Dedifferentiated amniotic fluid mesenchymal stem cell (primary cell): ENCODE results near the gene LRRC42.

Source experiments
- DNase-seq: peaks from one replicate; pipeline ENCODE4 v3.0.0-alpha.2; 2016; ENCODE audit errors: extremely low spot score

The LRRC42 gene

DNA sequence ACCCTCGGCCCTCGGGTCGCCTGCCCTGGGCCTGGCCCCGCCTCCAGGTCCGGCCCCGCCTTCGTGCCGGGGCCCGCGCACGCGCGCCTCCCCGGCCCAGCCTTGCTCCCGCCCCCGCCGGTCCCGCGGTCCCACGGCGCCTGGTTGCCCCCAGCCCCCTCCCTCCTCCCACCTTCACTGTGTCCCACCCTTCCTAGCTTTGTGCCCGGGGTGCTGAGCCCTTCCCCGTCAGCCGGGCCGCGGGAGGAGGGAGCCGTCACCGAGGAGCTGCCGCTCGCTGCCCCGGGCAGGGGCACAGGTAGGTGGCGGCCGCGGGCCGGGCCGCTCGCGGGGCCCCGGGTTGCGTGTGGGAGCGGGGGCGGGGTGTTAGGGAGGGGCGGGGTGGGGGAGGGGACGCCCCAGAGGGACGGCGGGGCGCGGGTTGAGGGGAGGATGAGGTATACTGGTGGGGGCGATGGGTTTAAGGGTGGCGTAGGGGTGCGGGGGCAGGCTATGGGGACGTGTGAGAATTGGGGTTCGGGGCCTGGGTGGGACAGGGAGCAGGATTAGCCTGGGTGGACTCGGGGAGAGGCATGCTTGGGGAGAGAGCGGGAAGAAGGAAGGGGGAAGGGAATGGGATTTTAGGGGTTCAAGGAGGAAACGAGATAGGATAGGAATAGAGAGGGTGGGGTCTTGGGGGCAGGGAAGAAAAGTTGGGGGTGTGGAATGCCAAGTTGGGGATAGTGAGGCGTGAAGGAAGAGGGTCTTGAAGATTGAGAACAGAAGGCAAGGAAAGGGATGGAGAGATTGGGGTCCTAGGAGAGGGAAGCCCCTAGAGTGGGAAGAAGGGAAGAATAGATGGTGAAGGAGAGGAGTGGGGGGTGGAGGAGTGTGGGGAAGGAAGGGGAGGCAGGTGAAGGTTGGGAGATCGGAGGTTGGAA is at the start of gene LRRC42:
Gene LRRC42, plus strand, starts transcription at position 99 of the 920 bp plus-strand sequence. CDS start 5,650 bp downstream, outside the sequence.
- DNase-seq: no peak

GRCh38 chr1:53896635-53897229 is 49.4 kb upstream of the LRRC42 start:
- DNase-seq: peak; percentile 88

DNA sequence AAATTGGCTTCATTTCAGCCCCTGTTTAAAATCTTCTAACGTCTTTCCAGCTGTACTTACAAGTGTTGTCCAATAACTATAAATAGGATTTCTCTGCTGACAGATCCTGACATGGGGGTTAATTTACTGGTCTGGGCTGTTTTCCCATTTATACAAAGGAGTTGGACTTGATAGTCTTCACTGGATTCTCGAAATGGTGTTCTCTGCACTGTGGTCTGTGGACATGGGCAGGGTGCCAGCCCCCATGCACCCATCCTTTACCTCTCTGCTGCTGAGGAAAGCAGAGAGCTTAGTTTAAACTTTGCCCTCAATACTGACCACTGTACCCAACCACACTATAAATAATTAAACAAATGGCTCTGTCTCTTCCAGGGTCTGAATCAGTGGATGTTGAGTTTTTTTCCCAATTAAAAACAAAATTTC is 46.9 kb upstream of the LRRC42 start:
- no peak for DNase-seq

DNA sequence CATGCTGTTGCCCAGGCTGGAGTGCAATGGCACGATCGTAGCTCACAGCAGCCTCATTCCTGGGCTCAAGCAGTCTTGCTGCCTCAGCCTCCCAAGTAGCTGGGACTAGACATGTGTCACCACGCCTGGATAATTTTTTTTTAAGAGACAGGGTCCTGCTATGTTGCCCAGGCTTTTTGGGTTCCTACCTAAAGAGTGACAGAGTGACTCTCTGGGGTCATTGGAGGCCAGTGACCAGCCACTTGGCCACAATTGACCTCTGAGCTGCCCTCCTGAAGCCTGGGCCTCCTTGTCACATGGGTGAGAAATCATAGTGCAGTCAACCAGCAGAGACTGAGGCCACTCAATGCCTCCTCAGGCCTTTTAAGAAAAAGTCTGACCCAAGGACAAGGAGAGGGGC is 46.4 kb upstream of the LRRC42 start:
- no peak for DNase-seq

GRCh38 chr1:53902235-53903138 is 43.7 kb upstream of the LRRC42 start:
- no peak for DNase-seq

DNA sequence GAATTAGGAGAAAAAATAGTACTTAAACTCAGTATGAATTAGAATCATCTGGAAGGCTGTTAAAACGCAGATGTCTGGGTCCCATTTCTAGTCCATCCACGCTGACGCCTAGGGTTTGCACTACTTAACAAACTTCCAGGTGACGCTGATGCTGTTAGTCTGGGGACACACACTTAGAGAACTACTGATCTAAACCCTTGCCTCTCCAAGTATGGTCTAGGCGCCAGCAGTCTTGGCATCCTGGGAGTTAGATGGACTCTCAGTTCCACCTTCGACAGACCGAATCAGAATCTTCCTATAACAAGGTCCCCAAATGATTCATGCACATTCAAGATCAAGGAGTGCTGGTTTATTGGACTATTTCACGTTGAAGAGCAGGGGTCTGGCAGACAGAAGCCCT is 40.6 kb upstream of the LRRC42 start:
- no peak for DNase-seq

DNA sequence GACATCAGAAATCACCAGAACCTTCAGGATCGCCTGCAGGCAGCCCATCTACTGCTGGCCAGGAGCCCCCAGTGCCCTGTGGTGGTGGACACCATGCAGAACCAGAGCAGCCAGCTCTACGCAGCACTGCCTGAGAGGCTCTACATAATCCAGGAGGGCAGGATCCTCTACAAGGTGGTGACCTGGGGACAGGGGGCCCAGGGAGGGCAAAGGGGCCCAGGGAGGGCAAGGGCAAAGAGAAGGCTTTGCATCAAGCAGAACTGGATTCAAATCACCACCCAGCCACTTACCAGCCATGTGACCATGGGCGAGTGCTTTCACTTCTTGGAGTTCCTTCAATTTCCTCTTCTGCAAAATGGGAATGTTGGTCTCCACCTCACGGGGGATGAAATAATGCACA is 40.0 kb upstream of the LRRC42 start:
- DNase-seq: no peak

DNA sequence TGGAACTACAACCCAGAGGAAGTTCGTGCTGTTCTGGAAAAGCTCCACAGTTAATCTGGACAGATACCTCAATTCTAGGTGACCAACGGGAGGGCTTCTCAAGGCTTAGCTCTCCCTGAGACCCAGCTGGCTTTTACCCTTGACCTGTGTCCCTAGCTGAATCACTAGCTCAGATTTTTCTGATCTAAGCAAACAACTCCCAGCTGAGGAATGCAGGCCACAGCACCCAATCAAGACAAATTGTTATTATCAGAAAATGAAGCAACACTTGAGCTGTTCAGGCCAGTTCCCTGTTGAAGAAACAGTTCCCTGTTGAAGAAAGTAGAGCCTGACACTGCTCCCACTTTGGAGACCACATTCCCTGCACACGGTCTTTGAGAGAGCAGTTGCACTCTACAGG is 36.2 kb upstream of the LRRC42 start:
- no peak for DNase-seq

GRCh38 chr1:53911442-53911841 is 34.7 kb upstream of the LRRC42 start:
- no peak for DNase-seq

DNA sequence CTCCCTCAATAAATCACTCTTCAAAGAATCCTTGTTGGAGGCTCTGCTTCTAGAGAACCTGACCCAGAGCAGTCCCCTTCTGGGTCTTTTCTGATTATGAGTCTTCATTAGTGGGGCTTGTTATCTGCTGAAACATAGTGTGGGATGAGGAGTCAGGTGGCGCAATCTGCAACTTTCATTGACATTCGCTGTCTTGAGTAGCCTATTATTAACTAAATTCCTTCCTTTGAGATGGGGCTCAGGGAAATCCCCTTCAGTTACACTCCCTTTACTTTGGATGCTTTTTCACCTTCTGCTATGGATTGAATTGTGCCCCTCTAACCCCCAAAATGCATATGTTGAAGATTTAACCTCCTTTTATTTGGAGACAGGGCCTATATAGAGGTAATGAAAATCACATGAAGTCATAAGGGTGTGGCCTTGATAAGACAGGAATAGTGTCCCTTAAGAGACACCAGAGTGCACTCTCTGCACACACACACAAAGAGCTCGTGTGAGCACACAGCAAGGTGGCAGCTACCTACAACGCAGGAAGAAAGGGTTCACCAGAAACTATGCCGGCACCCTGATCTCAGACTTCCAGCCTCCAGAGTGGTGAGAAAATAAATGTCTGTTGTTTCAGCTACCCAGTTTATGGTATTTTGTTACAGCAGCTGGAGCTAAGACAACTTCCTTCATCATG is 32.7 kb upstream of the LRRC42 start:
- no peak for DNase-seq

GRCh38 chr1:53918343-53918742 is 27.8 kb upstream of the LRRC42 start:
- no peak for DNase-seq

DNA sequence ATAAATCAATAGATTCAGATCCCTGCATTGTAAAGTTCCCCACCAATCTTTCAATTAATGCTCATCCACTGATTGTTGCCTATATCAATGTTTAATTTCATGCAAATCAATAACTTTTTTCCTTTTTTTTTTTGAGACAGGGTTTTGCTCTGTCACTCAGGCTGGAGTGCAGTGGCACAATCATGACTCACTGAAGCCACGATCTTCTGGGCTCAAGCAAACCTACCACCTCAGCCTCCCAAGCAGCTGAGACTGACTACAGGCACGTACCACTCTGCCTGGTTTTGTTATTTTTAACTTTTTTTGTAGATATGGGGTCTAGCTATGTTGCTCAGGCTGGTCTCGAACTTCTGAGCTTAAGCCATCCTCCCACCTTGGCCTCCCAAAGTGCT is 26.5 kb upstream of the LRRC42 start:
- no peak for DNase-seq

DNA sequence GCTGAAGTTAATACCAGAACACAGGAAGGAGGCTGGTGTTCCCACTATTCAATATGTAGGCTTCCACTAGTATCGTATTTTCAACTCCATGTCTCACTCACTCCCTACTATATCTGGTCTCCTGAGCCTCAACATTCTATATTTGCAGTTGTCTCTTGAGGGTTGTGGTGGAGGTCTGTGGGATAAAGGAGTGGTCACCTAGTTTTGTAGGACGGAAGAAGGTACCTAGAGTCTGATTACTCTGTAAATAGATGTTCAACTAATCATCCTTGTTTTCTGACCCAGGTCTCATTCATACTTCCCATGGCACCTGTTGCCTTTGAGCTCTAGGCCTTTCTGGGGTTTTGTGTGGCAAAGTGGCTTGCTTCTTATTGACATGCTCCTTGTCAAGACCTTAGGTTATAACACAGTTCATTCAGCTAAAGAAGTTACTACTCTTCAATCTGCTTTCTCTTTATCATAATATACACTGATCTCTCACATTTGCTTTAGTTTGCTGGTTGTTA is 18.7 kb upstream of the LRRC42 start:
- no peak for DNase-seq

- peak; percentile 56 for DNase-seq
Observed at GRCh38 chr1:53929246-53929960, 16.7 kb upstream of the LRRC42 start.

DNA sequence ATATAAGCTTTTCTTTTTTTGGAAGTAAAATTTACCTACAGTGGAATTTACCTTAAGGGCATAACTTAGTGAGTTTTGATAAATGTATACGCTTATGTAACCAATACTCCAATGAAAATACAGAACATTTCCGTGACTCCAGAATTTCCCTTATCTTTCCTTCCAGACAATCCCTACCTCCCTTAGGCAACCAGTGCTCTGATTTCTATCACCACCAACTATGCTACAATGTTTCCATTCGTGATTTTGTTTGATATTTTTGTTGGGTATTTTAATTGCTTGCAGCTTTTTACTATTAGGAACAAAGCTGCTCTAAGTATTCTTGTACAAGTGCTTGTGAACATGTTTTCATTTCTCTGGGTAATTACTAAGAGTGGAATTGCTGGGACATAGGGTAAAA is 15.2 kb upstream of the LRRC42 start:
- DNase-seq: no peak

DNA sequence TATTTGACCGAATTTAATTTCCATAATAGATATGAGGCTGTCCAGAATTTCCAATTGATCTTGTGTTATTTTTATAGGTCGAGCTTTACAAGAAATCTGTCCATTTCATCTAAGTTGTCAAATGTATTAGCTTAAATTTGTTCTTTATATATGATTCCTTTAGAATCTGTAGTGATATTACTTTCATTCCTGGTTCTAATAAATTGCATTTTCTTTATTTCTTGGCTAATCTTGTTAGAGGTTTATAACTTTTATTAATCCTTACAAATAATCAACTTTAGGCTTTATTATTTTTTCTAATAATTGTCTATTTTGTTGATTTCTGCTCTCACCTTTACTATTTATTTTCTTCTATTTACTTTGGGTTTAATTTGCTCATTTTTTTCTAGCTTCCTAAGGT is 14.6 kb upstream of the LRRC42 start:
- no peak for DNase-seq

DNA sequence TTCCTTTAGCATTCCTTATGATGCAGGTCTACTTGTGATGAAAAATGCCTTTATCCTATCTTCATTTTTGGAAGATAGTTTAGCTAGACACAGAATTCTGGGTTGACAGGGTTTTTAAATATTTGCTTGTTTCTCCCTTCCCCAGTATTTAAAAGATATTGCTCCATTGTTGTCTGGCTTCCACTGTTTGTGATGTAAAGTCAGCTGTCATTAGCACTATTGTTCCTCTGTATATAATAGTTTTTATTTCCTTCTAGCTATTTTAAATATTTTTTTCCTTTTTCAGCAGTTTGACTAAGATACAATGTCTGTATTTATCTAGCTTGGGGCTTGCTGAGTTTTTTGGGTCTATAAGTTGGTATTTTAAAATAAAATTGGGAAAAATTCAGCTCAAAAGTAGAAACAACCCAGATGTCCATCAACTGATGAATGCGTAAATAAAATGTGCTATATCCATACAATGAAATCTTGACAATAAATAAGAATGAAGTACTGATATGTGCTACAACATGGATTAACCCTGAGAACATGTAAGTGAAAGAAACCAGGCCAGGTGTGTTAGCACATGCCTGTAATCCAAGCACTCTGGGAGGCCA is 11.9 kb upstream of the LRRC42 start:
- DNase-seq: no peak

DNA sequence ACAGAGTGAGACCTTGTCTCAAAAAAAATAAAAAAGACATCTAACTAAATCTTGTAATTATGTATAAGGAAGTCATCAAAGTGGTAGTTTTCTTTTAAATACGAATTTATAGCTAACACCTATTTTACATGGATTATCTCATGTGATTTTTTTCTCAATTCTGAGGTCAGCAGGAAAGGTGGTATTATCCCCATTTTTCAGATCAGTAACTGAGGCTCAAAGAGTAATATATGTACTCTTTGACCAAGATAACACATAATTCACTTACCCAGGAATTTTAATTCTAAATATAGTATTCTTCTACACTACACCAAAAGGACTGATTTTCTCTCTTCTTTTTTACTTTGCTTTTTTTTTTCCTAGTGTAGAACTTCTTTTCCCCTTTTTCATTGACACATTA is 9.7 kb upstream of the LRRC42 start:
- DNase-seq: no peak

- no peak for DNase-seq
Observed at GRCh38 chr1:53938136-53938830, 7.9 kb upstream of the LRRC42 start.
